HepG2 (cell line): ENCODE measurements around the gene SEC61B. TPM values are rescaled to one million over a fixed set of nuclear protein-coding genes. Genes with fewer than 3 reads are reported as not detected.
A peak's percentile ranks its signal among the peaks of the same experiment; 100 is the strongest.

Experiments
- HMG20B ChIP-seq: conservative IDR thresholded peaks from 2 replicates; pipeline ENCODE4 v1.6.1; 2016; ENCODE audit warnings: missing genetic modification reagents, missing compliant biosample characterization
- KAT2B ChIP-seq: fragments of 150-350 bp; IDR thresholded peaks from 2 replicates; pipeline ENCODE4 v1.6.1; 2014; ENCODE audit warnings: low read depth, low read length, borderline replicate concordance
- RFX3 ChIP-seq: IDR thresholded peaks from 2 replicates; pipeline ENCODE4 v1.6.1; 2016; ENCODE audit warnings: missing biosample characterization, missing genetic modification reagents
- RORA ChIP-seq: sonication (generic); formaldehyde crosslinking; IDR thresholded peaks from 2 replicates; pipeline ENCODE4 v1.5.0; 2020; ENCODE audit warnings: mild to moderate bottlenecking, missing genetic modification reagents, moderate library complexity
- SOX6 ChIP-seq, 2 experiments: fragments of 450-650 bp in 1 of 2; sonication (generic) in 1 of 2; formaldehyde crosslinking in 1 of 2; IDR thresholded peaks; 2 replicates each; pipeline versions ENCODE4 v1.4.0 to v1.6.1; 2017 to 2020; ENCODE audit warnings: antibody characterized with exemption in 1 of 2, mild to moderate bottlenecking in 1 of 2, missing genetic modification reagents in 1 of 2
- SRY ChIP-seq: sonication (generic); formaldehyde crosslinking; IDR thresholded peaks from 2 replicates; pipeline ENCODE4 v1.8.0; 2022; ENCODE audit warnings: mild to moderate bottlenecking, missing genetic modification reagents
- TAF1 ChIP-seq: sonication (generic); formaldehyde crosslinking; IDR thresholded peaks from 2 replicates; pipeline ENCODE4 v1.4.0; 2020; ENCODE audit warnings: missing genetic modification reagents
- TBX2 ChIP-seq: sonication (generic); formaldehyde crosslinking; IDR thresholded peaks from 2 replicates; pipeline ENCODE4 v1.5.0; 2020; ENCODE audit warnings: missing genetic modification reagents, mild to moderate bottlenecking, borderline replicate concordance
- ZNF263 ChIP-seq: sonication (generic); formaldehyde crosslinking; IDR thresholded peaks from 2 replicates; pipeline ENCODE4 v1.4.0; 2020; ENCODE audit warnings: missing genetic modification reagents
- ZNF501 ChIP-seq: sonication (generic); formaldehyde crosslinking; IDR thresholded peaks from 2 replicates; pipeline ENCODE4 v1.5.1; 2020; ENCODE audit warnings: mild to moderate bottlenecking, moderate library complexity, missing genetic modification reagents
- ZNF574 ChIP-seq: sonication (generic); formaldehyde crosslinking; IDR thresholded peaks from 2 replicates; pipeline ENCODE4 v1.4.0; 2020; ENCODE audit warnings: missing genetic modification reagents
- ZNF629 ChIP-seq: sonication (generic); formaldehyde crosslinking; conservative IDR thresholded peaks from 2 replicates; pipeline ENCODE4 v1.5.0; 2020; ENCODE audit warnings: missing genetic modification reagents
- ZNF644 ChIP-seq: IDR thresholded peaks from 2 replicates; pipeline ENCODE4 v1.6.1; 2016; ENCODE audit warnings: low read depth
- ZNF652 ChIP-seq: IDR thresholded peaks from 2 replicates; pipeline ENCODE4 v1.6.1; 2016; ENCODE audit warnings: low read depth, borderline replicate concordance
- ZSCAN12 ChIP-seq: sonication (generic); formaldehyde crosslinking; IDR thresholded peaks from 2 replicates; pipeline ENCODE4 v1.9.0; 2021; ENCODE audit warnings: mild to moderate bottlenecking, missing genetic modification reagents
- polyA plus RNA-seq, 8 experiments: library from polyadenylated mRNA; depleted of rRNA in 3 of 8; stranded (reverse) in 7 of 8; unstranded in 1 of 8; fragments of >200 nt; fragmentation: Illumina TruSeq in 4 of 8; extraction: Trizol in 4 of 8; gene quantifications; 2 replicates each; pipeline versions ENCODE4 v1.2.1 to v1.2.3, GENCODE V29; 2011 to 2016; ENCODE audit warnings: low read depth in 4 of 8, missing spikeins in 1 of 8, mixed read lengths in 1 of 8; ENCODE audit not compliant: insufficient read depth in 1 of 8
- total RNA-seq, 5 experiments: library from RNA; depleted of rRNA; stranded (reverse); fragments of >200 nt; fragmentation: Illumina TruSeq; extraction: Trizol; gene quantifications; 2 replicates each; pipeline ENCODE4 v1.2.3, GENCODE V29; 2016; ENCODE audit warnings: low read depth in 1 of 5

Gene SEC61B
- total and polyA plus RNA-seq, 2 of the 13 experiments (the other 11 are each of a cell fraction or from before 2014, with no cell fraction given): 191 to 368 TPM

- peak; percentile 74 for TF ChIP-seq ZNF629 (CRISPR knock-in tag)
- 0 out of 2 replicates have a peak, but pooled peaks have one; percentile 13 for TF ChIP-seq TBX2 (CRISPR knock-in tag)
- TF ChIP-seq SOX6 (IDR thresholded peaks at IDR 0.05): no peak
- TF ChIP-seq SOX6 (CRISPR knock-in tag; IDR thresholded peaks at IDR 0.05): peak; percentile 92
- TF ChIP-seq KAT2B: no peak
- TF ChIP-seq ZNF574 (CRISPR knock-in tag): no peak
- no peak for TF ChIP-seq RORA (CRISPR knock-in tag)
- no peak for TF ChIP-seq SRY (CRISPR knock-in tag)
- TF ChIP-seq ZNF652 (CRISPR knock-in tag): no peak
- TF ChIP-seq ZNF501 (CRISPR knock-in tag): no peak
- TF ChIP-seq ZSCAN12 (CRISPR knock-in tag): no peak
- no peak for TF ChIP-seq TAF1 (CRISPR knock-in tag)
- TF ChIP-seq RFX3 (CRISPR knock-in tag): no peak
- TF ChIP-seq ZNF263 (CRISPR knock-in tag): peak; percentile 47; the same call in 1 of the 2 replicates
- TF ChIP-seq HMG20B (CRISPR knock-in tag): no peak
- peak; percentile 83 for TF ChIP-seq ZNF644 (CRISPR knock-in tag)
Observed at GRCh38 chr9:99173570-99174504, 48.2 kb upstream of the SEC61B start (continued).
